HCT116 (cell line): ENCODE results near the gene ACP4. TPM values are rescaled to one million over a fixed set of nuclear protein-coding genes. Genes with fewer than 3 reads are reported as not detected.

Source experiments
- ATAC-seq: fragments of 200-7000 bp; cut with Tn5 transposase; 2 replicates; pipeline ENCODE4 v1.9.1; 2020; ENCODE audit warnings: mild to moderate bottlenecking, moderate library complexity
- Bru-seq: library from RNA; stranded (reverse); fragments of 400-500 nt; gene quantifications from one replicate; lab custom pipeline; 2021; lab: Mats Ljungman, UMichigan
- BruChase-seq, 2 experiments: library from RNA; stranded (reverse); fragments of 400-500 nt; gene quantifications; one replicate each; lab custom pipeline; 2021; lab: Mats Ljungman, UMichigan
- BruUV-seq: library from RNA; stranded (reverse); fragments of 400-500 nt; replicated peaks from 2 replicates; lab custom pipeline; 2021; lab: Mats Ljungman, UMichigan
- CTCF ChIA-PET: fragments of 300-600 bp; sonication (Branson Sonifier 250); formaldehyde crosslinking; loops from one replicate; lab custom pipeline; 2021; ENCODE audit warnings: antibody characterized with exemption; lab: Charles Lee
- POLR2A ChIA-PET: fragments of 300-600, 350-600 bp; sonication (Branson Sonifier 250); formaldehyde crosslinking; loops from one replicate; lab custom pipeline; 2021; ENCODE audit warnings: antibody characterized with exemption; lab: Charles Lee
- RAD21 ChIA-PET, 2 experiments: fragments of 300-600 bp; sonication (Branson Sonifier 250); formaldehyde crosslinking; loops; one replicate each; lab custom pipeline; 2023; ENCODE audit warnings: low total read pairs in 2 of 2; ENCODE audit not compliant: uncharacterized antibody in 2 of 2, unreplicated experiment in 2 of 2, low non-redundant PET in 1 of 2; lab: Charles Lee
- DNase-seq: peaks from one replicate; pipeline ENCODE4 v3.0.0-alpha.2; 2010; ENCODE audit warnings: low read depth, low spot score
- H2AFZ ChIP-seq: fragments of 200-600 bp; shearing (Covaris generic), sonication (generic); 2 replicates; pipeline ENCODE4 v1.6.1; 2017; ENCODE audit warnings: low read depth, mixed run types, mixed read lengths, antibody characterized with exemption, low read length; ENCODE audit not compliant: poor library complexity, severe bottlenecking
- H3K27ac ChIP-seq: 2 replicates; pipeline ENCODE4 v1.5.1; 2012; ENCODE audit warnings: low read depth, low read length
- H3K27me3 ChIP-seq: fragments of 200-600 bp; sonication (generic); 2 replicates; pipeline ENCODE4 v1.6.1; 2016; ENCODE audit warnings: mixed run types, low read length, mixed read lengths; ENCODE audit not compliant: insufficient read depth
- H3K36me3 ChIP-seq, 2 experiments: fragments of 200-500 bp in 1 of 2; fragments of 200-600 bp in 1 of 2; sonication (Bioruptor generic) in 1 of 2; sonication (generic) in 1 of 2; 2 replicates each; pipeline versions ENCODE4 v1.5.1 to v1.6.1; 2014 to 2016; ENCODE audit warnings: low read length in 2 of 2, inconsistent platforms in 1 of 2, mixed read lengths in 1 of 2, mixed run types in 1 of 2; ENCODE audit not compliant: insufficient read depth in 2 of 2, control insufficient read depth in 1 of 2
- H3K4me1 ChIP-seq, 2 experiments: fragments of 200-600 bp in 1 of 2; sonication (generic) in 1 of 2; 2 replicates each; pipeline versions ENCODE4 v1.5.1 to v1.6.1; 2012 to 2017; ENCODE audit warnings: low read length in 2 of 2, inconsistent platforms in 1 of 2, mild to moderate bottlenecking in 1 of 2, mixed read lengths in 1 of 2, mixed run types in 1 of 2, moderate library complexity in 1 of 2; ENCODE audit not compliant: insufficient read depth in 2 of 2, control insufficient read depth in 1 of 2
- H3K4me2 ChIP-seq: fragments of 200-600 bp; sonication (generic); 2 replicates; pipeline ENCODE4 v1.6.1; 2017; ENCODE audit warnings: mixed run types, low read length, mixed read lengths
- H3K4me3 ChIP-seq, 2 experiments: fragments of 200-600 bp in 1 of 2; sonication (generic) in 1 of 2; replicated peaks in 1 of 2; 2 replicates each; pipeline ENCODE4 v1.5.1; 2011 to 2016; ENCODE audit warnings: low read length in 2 of 2, control low read depth in 1 of 2, low read depth in 1 of 2, mild to moderate bottlenecking in 1 of 2, mixed read lengths in 1 of 2, mixed run types in 1 of 2
- H3K79me2 ChIP-seq: fragments of 200-600 bp; sonication (generic); 2 replicates; pipeline ENCODE4 v1.6.1; 2017; ENCODE audit warnings: mild to moderate bottlenecking, mixed run types, low read length, moderate library complexity, mixed read lengths; ENCODE audit not compliant: insufficient read depth
- H3K9ac ChIP-seq: fragments of 200-600 bp; sonication (generic); 2 replicates; pipeline ENCODE4 v1.6.1; 2016; ENCODE audit warnings: low read length, mixed read lengths
- H3K9me2 ChIP-seq: fragments of 200-600 bp; sonication (generic), shearing (Covaris generic); 2 replicates; pipeline ENCODE4 v1.6.1; 2017; ENCODE audit warnings: mixed run types, mild to moderate bottlenecking, moderate library complexity; ENCODE audit not compliant: insufficient read depth
- H3K9me3 ChIP-seq, 2 experiments: fragments of 200-500 bp in 1 of 2; fragments of 200-600 bp in 1 of 2; sonication (Bioruptor generic) in 1 of 2; sonication (generic) in 1 of 2; 2 replicates each; pipeline ENCODE4 v1.6.1; 2014 to 2017; ENCODE audit warnings: low read length in 2 of 2, mixed read lengths in 2 of 2, inconsistent platforms in 1 of 2, low read depth in 1 of 2, mild to moderate bottlenecking in 1 of 2, mixed run types in 1 of 2, moderate library complexity in 1 of 2; ENCODE audit not compliant: control insufficient read depth in 1 of 2, insufficient read depth in 1 of 2
- H4K20me1 ChIP-seq: fragments of 200-600 bp; sonication (generic), shearing (Covaris generic); 2 replicates; pipeline ENCODE4 v1.6.1; 2017; ENCODE audit warnings: mixed run types, mild to moderate bottlenecking, moderate library complexity; ENCODE audit not compliant: insufficient read depth
- ELF1 ChIP-seq: IDR thresholded peaks from 2 replicates; pipeline ENCODE4 v1.6.1; 2012; ENCODE audit warnings: low read depth, borderline replicate concordance
- JUND ChIP-seq: IDR thresholded peaks from 2 replicates; pipeline ENCODE4 v1.6.1; 2012
- MAX ChIP-seq: IDR thresholded peaks from 2 replicates; pipeline ENCODE4 v1.6.1; 2012
- POLR2A ChIP-seq: IDR thresholded peaks from 2 replicates; pipeline ENCODE4 v1.7.0; 2011; ENCODE audit warnings: borderline replicate concordance; ENCODE audit not compliant: insufficient read depth, insufficient read length; ENCODE audit errors: extremely low read depth
- POLR2AphosphoS5 ChIP-seq: IDR thresholded peaks from 2 replicates; pipeline ENCODE4 v1.6.1; 2011; ENCODE audit warnings: mild to moderate bottlenecking, low read depth, low read length, moderate library complexity
- RAD21 ChIP-seq: IDR thresholded peaks from 2 replicates; pipeline ENCODE4 v1.6.1; 2012; ENCODE audit warnings: low read depth, mild to moderate bottlenecking
- SIN3A ChIP-seq: IDR thresholded peaks from 2 replicates; pipeline ENCODE4 v1.6.1; 2012; ENCODE audit warnings: low read depth
- SRF ChIP-seq: IDR thresholded peaks from 2 replicates; pipeline ENCODE4 v1.6.1; 2012; ENCODE audit warnings: low read depth
- TCF7L2 ChIP-seq: IDR thresholded peaks from 2 replicates; pipeline ENCODE4 v1.7.0; 2011; ENCODE audit warnings: borderline replicate concordance, inconsistent platforms; ENCODE audit not compliant: insufficient read depth, insufficient read length; ENCODE audit errors: extremely low read depth
- YY1 ChIP-seq: IDR thresholded peaks from 2 replicates; pipeline ENCODE4 v1.6.1; 2011; ENCODE audit warnings: low read length, low read depth, moderate library complexity, mild to moderate bottlenecking; ENCODE audit not compliant: insufficient replicate concordance; ENCODE audit errors: extremely low read depth
- ZBTB33 ChIP-seq: IDR thresholded peaks from 2 replicates; pipeline ENCODE4 v1.6.1; 2011; ENCODE audit warnings: mild to moderate bottlenecking, low read length, moderate library complexity; ENCODE audit not compliant: insufficient replicate concordance; ENCODE audit errors: extremely low read depth
- ZNF274 ChIP-seq: fragments of 200-500 bp; sonication (Bioruptor generic); IDR thresholded peaks from 2 replicates; pipeline ENCODE4 v1.6.1; 2014; ENCODE audit warnings: mild to moderate bottlenecking, low read depth, low read length, inconsistent platforms
- intact Hi-C: fragments of 100-400 bp; cut with micrococcal nuclease; formaldehyde crosslinking; loops from 2 replicates; pipeline ENCODE4 v1.10.0; 2022
- long read RNA-seq: library from polyadenylated mRNA; unstranded; transcript quantifications from one replicate; pipeline ENCODE4 v2.0.0, GENCODE V29; 2021; ENCODE audit not compliant: unreplicated experiment
- polyA plus RNA-seq: library from polyadenylated mRNA; unstranded; fragments of >200 nt; gene quantifications from 2 replicates; pipeline ENCODE4 v1.2.1, GENCODE V29; 2012; ENCODE audit warnings: missing spikeins
- total RNA-seq: library from RNA; stranded (reverse); gene quantifications from one replicate; pipeline ENCODE4 v1.2.1, GENCODE V29; 2021; ENCODE audit not compliant: unreplicated experiment

The ACP4 gene
- not detected for total RNA-seq
- not detected in 2 replicates for polyA plus RNA-seq
- not detected for Bru-seq, nascent RNA
- BruChase-seq, experiment 1, labeled RNA remaining after a 6-hour chase: percentile 11 among the genes with signal in this experiment
- BruChase-seq, experiment 2, labeled RNA remaining after a 2-hour chase: not detected
- long read RNA-seq: 0 reads

- Histone ChIP-seq H4K20me1 (no peaks in the 10 kb centered on the region), H3K9me3 (no peaks in the 10 kb centered on the region), H3K9me2 (no peaks in the 10 kb centered on the region), H3K36me3 (no peaks in the 10 kb centered on the region), H3K4me3 (no peak within 1 kb of the TSS), H3K4me2 (no peak within 1 kb of the TSS), H3K27ac (no peak within 1 kb of the TSS), H2AFZ (no peak within 1 kb of the TSS), H3K79me2 (no peaks in the 10 kb centered on the region), H3K4me1 (peaks cover 11 to 17% of the 10 kb centered on the region in 2 experiments; a peak in 3 of 4 replicates), H3K27me3 (no peaks in the 10 kb centered on the region), H3K9ac (no peak within 1 kb of the TSS)
- ATAC-seq: no peak
- intact Hi-C loops: loop anchor here (5.0 kb wide), 1 partner anchor 302 kb away; no protein-coding TSS in a partner anchor
- DNase-seq: no peak
- BruUV-seq: no TSS peak
- TF ChIP-seq ELF1 (no peak), POLR2AphosphoS5 (no peak), ZNF274 (no peak), SRF (no peak), MAX (no peak), POLR2A (no peak)
- POLR2A ChIA-PET: no interaction called here
- CTCF ChIA-PET: no interaction called here
- RAD21 ChIA-PET: no interaction called here
Measured at GRCh38 chr19:50790396-50790795, at the start of gene ACP4. ACP4 (plus strand) TSS chr19:50790415; CDS start chr19:50790415, 0 bp downstream.

- Histone ChIP-seq H3K4me1 (no peaks in the 10 kb centered on the region), H4K20me1 (no peaks in the 10 kb centered on the region), H3K9me2 (no peaks in the 10 kb centered on the region), H3K9ac (no peak overlapping the region), H3K36me3 (no peaks in the 10 kb centered on the region), H3K27me3 (peaks cover 2% of the 10 kb centered on the region), H3K4me3 (no peak overlapping the region), H3K27ac (no peak overlapping the region), H3K9me3 (no peaks in the 10 kb centered on the region), H2AFZ (no peak overlapping the region), H3K79me2 (no peaks in the 10 kb centered on the region), H3K4me2 (no peak overlapping the region)
- no peak for TF ChIP-seq RAD21
- no peak for TF ChIP-seq TCF7L2
- TF ChIP-seq MAX: no peak
- no peak for TF ChIP-seq ZBTB33
- TF ChIP-seq JUND: no peak
- no peak for TF ChIP-seq SIN3A
- TF ChIP-seq YY1: no peak
- ChIA-PET CTCF (no interaction called here), POLR2A (no interaction called here), RAD21 (no interaction called here)
- BruUV-seq: no TSS peak
- DNase-seq: no peak
- intact Hi-C loops: no loop called here
- ATAC-seq: no peak
Measured at GRCh38 chr19:50741179-50741933, 48.9 kb upstream of the ACP4 start.
